Fibroblast of lung (primary cell): ENCODE data around the gene RENBP. TPM values are rescaled to one million over a fixed set of nuclear protein-coding genes. Genes with fewer than 3 reads are reported as not detected.

Source experiments
- DNase-seq, 2 donors: peaks; one replicate each; pipeline versions ENCODE4 v3.0.0 to v3.0.0-alpha.2; 2010; ENCODE audit warnings: low read depth in 2 of 2
- H2AFZ ChIP-seq: 2 replicates; pipeline ENCODE4 v1.5.1; 2012; ENCODE audit warnings: low read length, control low read depth, inconsistent platforms
- H3K27ac ChIP-seq: 2 replicates; pipeline ENCODE4 v1.5.1; 2011; ENCODE audit warnings: low read length, control low read depth; ENCODE audit not compliant: insufficient read depth
- H3K27me3 ChIP-seq: 2 replicates; pipeline ENCODE4 v1.5.1; 2011; ENCODE audit warnings: mild to moderate bottlenecking, low read length; ENCODE audit not compliant: control insufficient read depth, insufficient read depth
- H3K36me3 ChIP-seq: 2 replicates; pipeline ENCODE4 v1.5.1; 2011; ENCODE audit warnings: low read length; ENCODE audit not compliant: control insufficient read depth, insufficient read depth
- H3K4me1 ChIP-seq: 2 replicates; pipeline ENCODE4 v1.5.1; 2011; ENCODE audit warnings: low read length; ENCODE audit not compliant: control insufficient read depth, insufficient read depth; ENCODE audit errors: extremely low read depth
- H3K4me2 ChIP-seq: 2 replicates; pipeline ENCODE4 v1.5.1; 2011; ENCODE audit warnings: low read length, control low read depth; ENCODE audit not compliant: insufficient read depth; ENCODE audit errors: extremely low read depth
- H3K4me3 ChIP-seq, 4 experiments: fragments of 200-600 bp in 1 of 4; sonication (generic) in 1 of 4; replicated peaks in 1 of 4; 2 replicates each; pipeline ENCODE4 v1.5.1; 2011 to 2016; ENCODE audit warnings: low read length in 4 of 4, low read depth in 3 of 4, mild to moderate bottlenecking in 3 of 4, control low read depth in 2 of 4, inconsistent platforms in 1 of 4, mixed read lengths in 1 of 4; ENCODE audit not compliant: insufficient read depth in 1 of 4; ENCODE audit errors: control extremely low read depth in 1 of 4
- H3K79me2 ChIP-seq: 2 replicates; pipeline ENCODE4 v1.5.1; 2012; ENCODE audit warnings: mild to moderate bottlenecking, low read length, inconsistent platforms; ENCODE audit not compliant: control insufficient read depth, insufficient read depth
- H3K9ac ChIP-seq: 2 replicates; pipeline ENCODE4 v1.5.1; 2011; ENCODE audit warnings: mild to moderate bottlenecking, low read length, control low read depth; ENCODE audit not compliant: insufficient read depth
- H3K9me3 ChIP-seq: 2 replicates; pipeline ENCODE4 v1.5.1; 2012; ENCODE audit warnings: low read depth, low read length; ENCODE audit not compliant: control insufficient read depth, insufficient read depth
- H4K20me1 ChIP-seq: 2 replicates; pipeline ENCODE4 v1.5.1; 2011; ENCODE audit warnings: low read length; ENCODE audit not compliant: control insufficient read depth, insufficient read depth; ENCODE audit errors: extremely low read depth
- EZH2 ChIP-seq: IDR thresholded peaks from 2 replicates; pipeline ENCODE4 v1.5.1; 2012; ENCODE audit warnings: low read length, control low read depth, mild to moderate bottlenecking; ENCODE audit errors: missing control alignments
- polyA plus RNA-seq, 2 donors: library from polyadenylated mRNA; depleted of rRNA in 1 of 2; stranded (reverse) in 1 of 2; unstranded in 1 of 2; fragments of >200 nt; gene quantifications; 2 replicates each; pipeline ENCODE4 v1.2.1, GENCODE V29; 2011 to 2012; ENCODE audit warnings: missing spikeins in 1 of 2
- total RNA-seq: library from RNA; depleted of rRNA; stranded (reverse); fragments of >200 nt; gene quantifications from 2 replicates; pipeline ENCODE4 v1.2.1, GENCODE V29; 2014
- TF ChIP-seq, protein P1 (sequence below), 2 donors: IDR thresholded peaks in 1 of 2; conservative IDR thresholded peaks in 1 of 2; 1 replicate in 1 of 2; 2 replicates in 1 of 2; pipeline ENCODE4 v1.5.1; 2011 to 2012; ENCODE audit warnings: low read length in 2 of 2, control low read depth in 1 of 2, inconsistent platforms in 1 of 2, low read depth in 1 of 2, mild to moderate bottlenecking in 1 of 2

Gene RENBP
- total and polyA plus RNA-seq, 2 donors (not counting 1 experiment from before 2014, with no cell fraction given) = 0.92 to 8.8 TPM

DNA sequence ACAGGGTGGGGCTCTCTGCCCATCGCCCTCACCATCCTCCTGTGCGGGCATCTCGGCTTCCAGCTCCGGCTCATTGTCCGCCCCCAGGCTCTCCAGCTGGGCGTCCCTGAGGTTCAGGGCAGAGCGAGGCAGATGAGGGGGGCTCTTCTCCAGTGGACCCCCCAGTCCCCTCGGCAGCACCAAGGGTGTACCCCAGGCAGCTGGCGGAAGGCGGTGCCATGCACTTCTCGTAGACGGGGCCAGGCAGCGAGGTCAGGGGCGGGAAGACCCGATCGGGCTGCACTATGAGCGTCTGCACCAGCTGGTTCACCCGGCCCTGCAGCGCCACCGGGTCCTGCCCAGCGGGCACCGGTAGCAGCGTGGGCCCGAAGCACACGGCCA is 34.5 kb downstream of the RENBP start:
- Histone ChIP-seq H3K9me3 (no peaks in the 10 kb centered on the region), H4K20me1 (no peaks in the 10 kb centered on the region), H3K9ac (no peak overlapping the region), H3K27me3 (no peaks in the 10 kb centered on the region), H3K27ac (no peak overlapping the region), H3K4me2 (no peak overlapping the region), H3K4me3 (no peak overlapping the region), H3K79me2 (no peaks in the 10 kb centered on the region), H2AFZ (no peak overlapping the region), H3K36me3 (no peaks in the 10 kb centered on the region), H3K4me1 (no peaks in the 10 kb centered on the region)
- no peak for TF ChIP-seq EZH2
- TF ChIP-seq, protein P1, sequence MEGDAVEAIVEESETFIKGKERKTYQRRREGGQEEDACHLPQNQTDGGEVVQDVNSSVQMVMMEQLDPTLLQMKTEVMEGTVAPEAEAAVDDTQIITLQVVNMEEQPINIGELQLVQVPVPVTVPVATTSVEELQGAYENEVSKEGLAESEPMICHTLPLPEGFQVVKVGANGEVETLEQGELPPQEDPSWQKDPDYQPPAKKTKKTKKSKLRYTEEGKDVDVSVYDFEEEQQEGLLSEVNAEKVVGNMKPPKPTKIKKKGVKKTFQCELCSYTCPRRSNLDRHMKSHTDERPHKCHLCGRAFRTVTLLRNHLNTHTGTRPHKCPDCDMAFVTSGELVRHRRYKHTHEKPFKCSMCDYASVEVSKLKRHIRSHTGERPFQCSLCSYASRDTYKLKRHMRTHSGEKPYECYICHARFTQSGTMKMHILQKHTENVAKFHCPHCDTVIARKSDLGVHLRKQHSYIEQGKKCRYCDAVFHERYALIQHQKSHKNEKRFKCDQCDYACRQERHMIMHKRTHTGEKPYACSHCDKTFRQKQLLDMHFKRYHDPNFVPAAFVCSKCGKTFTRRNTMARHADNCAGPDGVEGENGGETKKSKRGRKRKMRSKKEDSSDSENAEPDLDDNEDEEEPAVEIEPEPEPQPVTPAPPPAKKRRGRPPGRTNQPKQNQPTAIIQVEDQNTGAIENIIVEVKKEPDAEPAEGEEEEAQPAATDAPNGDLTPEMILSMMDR (conservative IDR thresholded peaks at IDR 0.05 in 1 of 2, IDR thresholded peaks at IDR 0.05 in 1 of 2; ENCODE audit: low read depth in 1 of 2, low read length in 2 of 2) = no peak
- no peak for DNase-seq

DNA sequence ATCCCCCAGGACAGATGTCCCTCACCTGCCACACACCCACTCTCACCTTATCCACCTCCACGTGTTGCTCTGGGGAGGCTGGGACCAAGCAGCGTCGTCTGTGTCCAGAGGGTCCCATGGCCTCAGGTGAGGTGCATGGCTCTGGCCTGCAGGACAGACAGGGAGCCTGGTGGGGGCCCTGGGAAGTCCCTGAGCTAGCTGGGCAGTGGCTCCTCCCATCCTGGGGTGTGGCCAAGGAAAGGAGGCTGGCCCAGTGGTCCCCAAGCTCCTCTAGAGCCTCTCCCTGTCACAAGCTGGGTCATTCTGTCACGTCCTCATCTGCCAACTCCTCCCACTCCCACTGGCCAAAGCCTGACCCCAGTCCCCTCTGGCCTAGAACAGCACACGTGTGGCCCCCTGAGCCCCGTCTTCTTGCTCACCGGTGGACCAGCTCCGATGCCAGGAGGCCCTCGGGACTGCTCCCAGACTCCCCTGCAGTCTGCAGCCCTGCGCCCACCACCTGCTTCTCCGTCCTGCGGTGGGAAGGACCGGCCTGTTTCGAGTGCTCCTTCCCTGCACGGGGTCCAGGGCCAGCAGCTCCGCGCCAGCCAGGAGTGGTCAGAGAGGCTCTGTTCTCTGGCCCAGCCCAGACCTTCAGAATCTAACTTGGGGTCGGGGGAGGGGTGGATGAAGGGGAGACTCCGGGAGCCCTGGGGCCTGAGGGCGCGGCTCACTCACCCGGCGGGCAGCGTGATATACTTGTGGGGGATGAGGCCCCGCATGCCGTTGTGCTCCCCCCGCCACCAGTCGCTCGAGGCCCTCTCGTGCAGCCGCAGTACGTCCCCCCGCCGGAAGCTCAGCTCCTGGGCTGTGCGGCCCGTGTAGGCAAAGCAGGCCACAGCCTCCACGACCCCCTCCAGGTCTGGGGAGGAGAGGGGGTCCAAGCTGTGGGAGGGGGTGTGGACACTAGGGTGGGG is 35.1 kb downstream of the RENBP start:
- Histone ChIP-seq H3K9me3 (no peaks in the 10 kb centered on the region), H3K79me2 (no peaks in the 10 kb centered on the region), H2AFZ (no peak overlapping the region), H3K4me2 (no peak overlapping the region), H3K27me3 (no peaks in the 10 kb centered on the region), H3K36me3 (no peaks in the 10 kb centered on the region), H3K4me3 (no peak overlapping the region), H4K20me1 (no peaks in the 10 kb centered on the region), H3K9ac (no peak overlapping the region), H3K27ac (no peak overlapping the region), H3K4me1 (no peaks in the 10 kb centered on the region)
- TF ChIP-seq EZH2 = no peak
- TF ChIP-seq, protein P1 (conservative IDR thresholded peaks at IDR 0.05 in 1 of 2, IDR thresholded peaks at IDR 0.05 in 1 of 2; ENCODE audit: low read depth in 1 of 2, low read length in 2 of 2) = no peak
- DNase-seq = no peak

DNA sequence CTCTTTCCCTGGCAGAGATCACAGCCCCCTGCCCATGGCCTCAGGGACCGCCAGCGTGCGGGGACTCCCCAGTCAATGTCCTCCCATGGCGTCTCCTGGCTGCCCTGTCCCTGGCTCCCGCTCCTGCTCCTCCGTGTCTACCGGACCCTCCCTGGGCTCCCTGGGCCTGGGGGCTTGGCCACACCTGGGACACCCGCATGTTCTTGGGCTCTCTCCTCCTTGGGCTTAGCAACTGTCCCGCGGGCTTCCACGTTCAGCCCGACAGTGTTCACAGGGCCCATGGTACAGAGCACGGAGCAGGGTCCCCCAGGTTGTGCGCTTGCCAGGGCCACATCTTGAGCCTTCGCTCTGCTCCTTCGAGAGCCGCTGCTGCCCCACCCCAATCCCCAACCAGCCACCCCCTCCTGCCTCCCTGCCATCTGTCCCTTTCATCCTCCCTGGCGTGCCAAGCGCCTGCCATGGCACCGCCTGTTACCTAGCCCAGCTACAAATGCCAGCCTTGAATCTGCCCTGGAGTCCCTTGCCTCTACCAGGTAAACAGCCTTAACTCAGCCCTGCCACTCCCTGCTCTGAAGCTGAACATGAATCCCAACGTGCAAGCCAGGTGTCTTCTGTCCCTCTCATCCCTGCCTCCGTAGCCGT is 36.1 kb downstream of the RENBP start:
- no peak for DNase-seq

More for the DNA sequence above, 36.1 kb downstream of the RENBP start:
- no peaks in the 10 kb centered on the region for H4K20me1 ChIP-seq
- no peaks in the 10 kb centered on the region for H3K27me3 ChIP-seq
- TF ChIP-seq EZH2 = no peak
- TF ChIP-seq, protein P1 (conservative IDR thresholded peaks at IDR 0.05 in 1 of 2, IDR thresholded peaks at IDR 0.05 in 1 of 2; ENCODE audit: low read depth in 1 of 2, low read length in 2 of 2) = no peak
- no peak overlapping the region for H3K4me2 ChIP-seq
- H3K4me1 ChIP-seq = no peaks in the 10 kb centered on the region
- no peak overlapping the region for H3K27ac ChIP-seq
- H3K36me3 ChIP-seq = no peaks in the 10 kb centered on the region
- no peaks in the 10 kb centered on the region for H3K79me2 ChIP-seq
- no peak overlapping the region for H3K9ac ChIP-seq
- no peak overlapping the region for H3K4me3 ChIP-seq
- H2AFZ ChIP-seq = no peak overlapping the region
- H3K9me3 ChIP-seq = no peaks in the 10 kb centered on the region
